GM19023 (cell line): ENCODE results near the gene PLCXD3.
"Not testable (repeated sequence)": the region's sequence is repeated elsewhere in the genome, so short reads cannot be mapped to it uniquely, and the experiment has no call there.

Experiments used
- ATAC-seq: cut with Tn5 transposase; IDR thresholded peaks from one replicate; pipeline ENCODE4 v1.9.1; 2021; ENCODE audit warnings: mild to moderate bottlenecking, moderate library complexity; ENCODE audit not compliant: unreplicated experiment

PLCXD3 gene

DNA sequence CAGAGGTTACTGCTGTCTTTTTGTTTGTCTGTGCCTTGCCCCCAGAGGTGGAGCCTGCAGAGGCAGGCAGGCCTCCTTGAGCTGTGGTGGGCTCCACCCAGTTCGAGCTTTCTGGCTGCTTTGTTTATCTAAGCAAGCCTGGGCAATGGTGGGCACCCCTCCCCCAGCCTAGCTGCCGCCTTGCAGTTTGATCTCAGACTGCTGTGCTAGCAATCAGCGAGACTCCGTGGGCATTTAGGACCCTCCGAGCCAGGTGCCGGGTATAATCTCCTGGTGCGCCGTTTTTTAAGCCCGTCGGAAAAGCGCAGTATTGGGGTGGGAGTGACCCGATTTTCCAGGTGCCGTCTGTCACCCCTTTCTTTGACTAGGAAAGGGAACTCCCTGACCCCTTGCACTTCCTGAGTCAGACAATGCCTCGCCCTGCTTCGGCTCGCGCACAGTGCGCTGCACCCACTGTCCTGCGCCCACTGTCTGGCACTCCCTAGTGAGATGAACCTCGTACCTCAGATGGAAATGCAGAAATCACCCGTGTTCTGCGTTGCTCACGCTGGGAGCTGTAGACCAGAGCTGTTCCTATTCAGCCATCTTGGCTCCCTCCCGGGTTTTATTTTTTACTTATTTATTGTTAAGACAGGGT, 16.8 kb downstream of the PLCXD3 start:
- not testable (repeated sequence) for ATAC-seq

DNA sequence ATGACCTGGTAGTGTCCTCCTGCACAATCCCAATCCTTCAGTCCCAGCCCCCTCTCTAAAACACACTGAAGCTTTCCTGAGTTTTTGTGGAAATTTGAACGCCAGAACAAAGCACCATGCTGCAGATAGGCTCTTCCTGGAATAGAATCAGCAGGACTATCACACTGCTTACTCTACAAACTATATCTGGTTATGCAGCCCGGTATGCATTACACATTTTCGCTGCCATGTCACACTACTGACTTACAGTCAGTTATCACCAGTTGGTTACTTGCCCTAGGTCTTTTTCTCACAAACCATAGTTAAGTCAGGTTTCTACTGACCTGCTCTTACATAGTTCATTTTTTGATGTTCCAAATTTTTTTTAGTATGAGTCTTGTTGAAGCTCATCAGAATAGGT, 24.9 kb downstream of the PLCXD3 start:
- no peak for ATAC-seq

DNA sequence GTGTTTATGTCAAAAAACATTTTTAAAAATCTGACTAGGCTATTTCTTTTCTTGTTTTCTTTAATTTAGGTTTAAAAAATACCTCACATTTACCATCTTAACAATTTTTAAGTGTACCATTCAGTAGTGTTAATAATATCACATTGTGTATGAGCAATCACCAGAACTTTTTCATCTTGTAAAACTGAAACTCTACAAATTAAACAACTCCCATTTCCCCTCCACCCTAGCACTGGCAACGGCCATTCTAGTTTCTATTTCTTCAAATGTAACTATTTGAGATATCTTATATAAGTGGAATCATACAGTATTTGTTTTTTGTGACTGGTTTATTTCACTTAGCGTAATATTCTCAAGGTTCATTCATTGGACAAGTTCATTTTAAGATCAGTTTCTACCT, 27.7 kb downstream of the PLCXD3 start:
- ATAC-seq: no peak

DNA sequence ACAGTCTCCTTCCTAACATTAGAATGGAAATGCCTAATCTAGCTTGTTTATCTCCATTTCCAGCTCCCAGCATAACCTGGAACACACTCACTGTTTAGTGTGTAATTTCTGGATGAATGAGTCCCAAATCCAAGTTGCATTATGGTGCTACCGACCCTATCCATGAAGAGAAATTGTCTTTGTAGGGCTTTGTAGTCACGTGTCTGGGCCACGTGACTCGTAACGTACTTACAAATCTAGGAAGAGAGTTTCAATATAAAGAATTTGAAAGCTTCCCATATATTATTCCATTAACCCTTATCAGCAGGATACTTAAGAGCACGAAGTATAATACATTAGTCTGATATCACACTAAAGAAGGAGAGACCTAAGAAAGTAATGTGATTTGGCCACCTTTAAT, 28.2 kb downstream of the PLCXD3 start:
- ATAC-seq: no peak

DNA sequence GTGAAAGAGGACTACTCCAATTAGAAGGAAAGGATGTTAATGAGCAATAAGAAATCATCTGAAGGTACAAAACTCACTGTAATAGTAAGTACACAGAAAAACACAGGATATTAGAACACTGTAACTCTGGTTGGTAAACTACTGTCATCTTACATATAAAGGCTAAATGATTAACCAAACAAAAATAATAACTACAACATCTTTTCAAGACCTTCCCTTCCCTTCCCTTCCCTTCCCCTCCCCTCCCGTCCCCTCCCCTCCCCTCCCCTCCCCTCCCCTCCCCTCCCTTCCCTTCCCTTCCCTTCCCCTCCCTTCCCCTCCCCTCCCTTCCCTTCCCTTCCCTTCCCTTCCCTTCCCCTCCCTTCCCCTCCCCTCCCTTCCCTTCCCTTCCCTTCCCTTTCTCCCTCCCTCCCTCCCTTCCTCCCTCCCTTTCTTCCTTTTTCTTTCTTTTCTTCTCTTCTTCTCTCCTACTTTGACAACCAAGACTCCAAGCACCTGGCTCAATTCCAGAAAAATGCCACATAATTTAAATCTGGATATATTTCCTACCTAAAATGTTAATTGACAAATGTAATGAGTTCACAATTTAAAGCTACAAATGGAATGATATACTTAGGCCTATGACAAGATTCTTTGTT, 38.7 kb downstream of the PLCXD3 start:
- not testable (repeated sequence) for ATAC-seq

DNA sequence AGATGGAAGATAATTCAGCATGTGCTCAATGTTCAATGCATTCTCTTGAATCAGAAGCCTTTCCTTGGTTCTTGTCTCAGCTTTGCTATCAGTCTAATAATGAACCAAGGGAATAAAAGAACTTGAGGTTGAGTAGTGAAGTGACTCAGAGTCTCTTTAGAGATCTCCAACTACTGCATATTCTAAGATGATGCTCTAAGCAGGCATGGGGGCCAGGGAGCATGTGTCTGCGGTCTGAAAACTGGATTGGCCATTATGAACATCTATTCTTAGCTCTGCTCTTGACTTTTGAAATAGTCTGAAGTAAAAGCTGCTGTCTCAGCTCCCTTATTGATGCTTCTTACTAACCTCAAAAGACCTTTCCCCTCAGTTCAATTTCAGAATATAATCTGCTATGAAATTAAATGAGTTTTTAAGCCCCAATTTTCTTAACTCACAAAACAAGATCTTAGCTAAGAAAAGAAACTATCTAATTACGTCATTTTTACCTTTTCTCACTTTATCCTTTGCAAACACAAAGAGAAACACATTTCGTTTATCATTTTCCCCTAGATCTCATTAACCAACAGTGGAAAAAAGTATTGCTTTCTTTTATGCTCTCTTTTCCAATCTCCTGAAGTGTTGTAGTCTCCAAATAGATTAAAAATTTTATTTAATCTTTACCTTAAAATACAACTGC, 44.8 kb downstream of the PLCXD3 start:
- ATAC-seq: no peak

DNA sequence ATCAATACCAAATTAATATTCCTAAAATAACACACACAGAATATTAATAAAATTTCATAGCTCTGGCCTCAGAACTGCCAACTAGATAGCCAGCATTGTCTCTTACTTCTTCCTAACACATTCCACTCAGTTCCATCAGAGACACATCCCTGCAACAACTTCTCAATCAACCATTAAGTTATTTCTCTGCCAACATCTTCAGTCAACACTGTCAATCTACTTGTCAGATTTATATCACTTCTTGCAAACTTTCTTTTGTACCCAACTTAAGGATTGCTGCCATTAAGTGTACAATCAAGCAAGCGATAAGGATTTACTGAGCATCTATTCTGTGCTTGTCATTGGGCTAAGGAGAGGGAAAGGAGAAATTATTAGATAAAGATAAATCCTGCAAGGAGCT, 50.8 kb downstream of the PLCXD3 start:
- no peak for ATAC-seq

DNA sequence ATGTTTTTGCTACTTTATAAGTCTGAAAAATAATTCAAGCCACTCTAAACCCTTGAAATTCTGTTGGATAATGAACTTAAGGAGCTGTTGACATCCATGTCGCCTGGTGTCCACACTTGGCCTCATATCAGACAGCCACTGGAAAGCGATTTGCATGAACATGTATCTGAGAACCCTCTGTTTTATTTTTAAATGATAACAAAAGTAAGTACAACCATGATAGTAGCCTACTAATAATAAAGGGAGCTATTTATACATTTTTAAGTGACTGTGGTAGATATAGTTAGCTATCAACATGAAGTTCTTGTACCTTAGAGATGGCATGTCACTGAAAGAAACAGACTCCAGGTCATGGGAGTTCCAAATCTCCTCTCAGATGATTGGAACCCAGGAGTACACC, 53.3 kb downstream of the PLCXD3 start:
- ATAC-seq: no peak

DNA sequence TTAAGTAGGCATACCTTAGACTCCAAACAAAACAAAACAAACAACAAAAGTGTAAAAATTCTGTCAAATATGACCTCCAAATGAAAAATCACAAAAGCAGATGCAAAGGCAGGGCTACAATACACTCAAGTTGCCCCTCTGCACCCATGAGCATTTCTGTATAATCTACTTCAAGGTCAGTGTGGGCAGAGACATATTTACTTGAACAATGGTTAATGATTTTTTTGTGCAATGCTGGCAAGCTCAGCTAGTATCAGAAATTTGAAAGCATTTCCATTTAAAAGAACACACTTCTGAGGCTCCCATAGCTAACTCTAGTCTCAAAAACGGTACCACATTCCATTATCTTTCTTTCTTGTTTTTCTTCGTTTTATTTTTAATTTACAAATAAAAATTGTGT, 57.9 kb downstream of the PLCXD3 start:
- ATAC-seq: no peak

DNA sequence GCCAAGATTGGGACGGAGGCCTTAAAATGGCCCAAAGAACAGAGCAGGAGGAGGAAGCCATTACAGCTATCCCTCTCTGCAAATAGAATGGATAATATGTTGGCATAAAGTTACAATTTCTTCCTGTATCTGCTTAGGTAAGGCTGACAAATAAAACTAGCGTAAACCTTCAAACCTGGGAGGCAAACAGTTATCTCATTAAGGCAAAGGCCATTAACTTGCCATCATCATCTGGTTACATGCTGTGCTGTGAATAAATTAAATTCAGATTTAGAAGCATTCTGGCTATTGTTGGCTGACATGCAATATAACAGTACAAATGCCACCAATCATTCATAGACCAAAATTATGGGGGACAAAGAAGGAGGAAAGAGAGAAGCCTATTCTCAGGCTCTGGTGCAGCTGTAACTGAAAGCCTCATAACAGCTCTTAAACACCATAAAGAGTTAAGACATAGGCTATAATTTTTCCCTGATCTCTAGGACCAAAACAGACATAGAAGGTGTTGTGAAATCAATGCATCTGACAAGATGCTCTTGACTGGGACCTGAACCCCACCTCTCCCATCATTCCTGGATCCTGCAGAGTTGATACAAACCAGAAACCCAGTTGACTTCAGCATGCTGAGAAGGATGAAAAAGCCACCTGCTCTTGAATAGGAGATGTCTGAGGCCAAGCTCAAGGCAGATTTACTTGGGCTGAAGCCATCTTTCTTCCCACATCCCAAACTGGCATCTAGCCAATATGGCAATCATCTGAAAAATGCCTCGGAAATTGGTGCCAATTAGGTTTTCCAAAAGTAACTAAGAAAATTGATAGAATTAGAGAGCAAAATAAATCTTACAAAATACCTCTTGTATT, 62.5 kb downstream of the PLCXD3 start:
- ATAC-seq: no peak

DNA sequence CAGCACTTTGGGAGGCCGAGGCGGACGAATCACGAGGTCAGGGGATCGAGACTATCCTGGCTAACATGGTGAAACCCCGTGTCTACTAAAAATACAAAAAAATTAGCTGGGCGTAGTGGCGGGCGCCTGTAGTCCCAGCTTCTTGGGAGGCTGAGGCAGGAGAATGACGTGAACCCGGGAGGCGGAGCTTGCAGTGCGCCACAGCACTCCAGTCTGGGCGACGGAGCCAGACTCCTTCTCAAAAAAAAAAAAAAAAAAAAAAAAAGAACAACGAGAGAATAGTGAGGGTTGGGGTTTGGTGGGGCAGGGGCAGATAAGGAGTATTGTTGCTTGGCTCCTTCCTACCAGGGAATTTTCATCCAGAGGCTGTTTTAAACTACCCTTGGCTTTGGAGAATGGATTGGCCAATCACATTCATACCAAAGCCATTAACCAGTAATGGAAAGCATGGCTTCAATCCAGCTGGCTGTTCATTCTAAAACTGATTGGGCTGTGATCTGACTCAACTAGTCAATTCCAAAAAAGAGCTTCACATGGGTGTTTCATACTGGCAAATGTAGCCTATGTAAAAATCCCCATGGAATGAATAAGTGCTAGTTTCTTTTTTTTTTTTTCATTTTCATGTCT, 64.4 kb downstream of the PLCXD3 start:
- no peak for ATAC-seq

DNA sequence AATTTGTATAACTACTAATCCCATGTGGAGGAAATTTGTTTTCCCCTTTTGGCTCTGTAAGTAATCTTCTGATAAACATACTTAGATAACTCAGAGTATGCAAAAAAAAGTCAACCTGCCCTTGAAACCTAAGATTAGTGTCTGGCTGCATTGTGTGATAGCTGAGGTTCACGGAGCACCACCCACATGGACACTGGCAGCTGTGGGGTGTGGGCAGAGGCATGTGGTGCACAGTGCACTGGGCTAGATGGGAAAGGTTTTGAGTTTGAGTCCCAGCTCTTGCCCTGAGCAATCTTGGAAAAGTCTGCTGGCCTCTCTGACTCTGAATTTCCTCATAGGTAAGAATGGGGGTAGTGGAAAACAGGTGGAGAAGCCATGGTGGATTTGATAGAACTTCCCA, 75.1 kb downstream of the PLCXD3 start:
- no peak for ATAC-seq

DNA sequence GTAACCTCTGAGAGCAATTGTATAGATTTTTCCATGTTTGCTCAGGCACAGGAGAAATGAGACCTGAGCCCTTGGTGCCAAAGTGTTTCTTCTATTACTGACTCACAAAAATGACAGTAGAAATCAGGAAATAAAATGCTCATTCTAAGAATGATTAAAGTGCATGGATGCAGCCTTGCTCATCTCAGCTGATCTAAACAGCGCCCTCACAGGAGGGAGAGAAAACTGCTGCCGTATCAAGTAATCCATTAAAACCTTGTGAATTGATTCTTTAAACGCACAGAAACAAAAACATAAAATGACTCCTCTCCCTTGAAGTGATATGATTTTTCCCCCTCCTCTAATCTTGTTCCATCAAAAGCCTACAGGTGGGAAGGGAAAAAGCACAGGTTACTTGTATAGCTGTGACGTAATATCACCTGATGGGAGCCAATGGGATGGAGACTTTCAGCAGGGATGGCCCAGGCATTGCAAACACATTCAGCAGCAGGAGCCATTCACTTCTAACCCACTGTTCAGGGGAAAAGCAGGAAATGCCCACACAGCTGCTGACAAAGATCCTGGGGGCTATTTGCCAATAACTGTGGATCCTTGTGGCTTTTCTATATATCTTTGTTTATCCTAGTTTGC, 76.7 kb downstream of the PLCXD3 start:
- no peak for ATAC-seq

DNA sequence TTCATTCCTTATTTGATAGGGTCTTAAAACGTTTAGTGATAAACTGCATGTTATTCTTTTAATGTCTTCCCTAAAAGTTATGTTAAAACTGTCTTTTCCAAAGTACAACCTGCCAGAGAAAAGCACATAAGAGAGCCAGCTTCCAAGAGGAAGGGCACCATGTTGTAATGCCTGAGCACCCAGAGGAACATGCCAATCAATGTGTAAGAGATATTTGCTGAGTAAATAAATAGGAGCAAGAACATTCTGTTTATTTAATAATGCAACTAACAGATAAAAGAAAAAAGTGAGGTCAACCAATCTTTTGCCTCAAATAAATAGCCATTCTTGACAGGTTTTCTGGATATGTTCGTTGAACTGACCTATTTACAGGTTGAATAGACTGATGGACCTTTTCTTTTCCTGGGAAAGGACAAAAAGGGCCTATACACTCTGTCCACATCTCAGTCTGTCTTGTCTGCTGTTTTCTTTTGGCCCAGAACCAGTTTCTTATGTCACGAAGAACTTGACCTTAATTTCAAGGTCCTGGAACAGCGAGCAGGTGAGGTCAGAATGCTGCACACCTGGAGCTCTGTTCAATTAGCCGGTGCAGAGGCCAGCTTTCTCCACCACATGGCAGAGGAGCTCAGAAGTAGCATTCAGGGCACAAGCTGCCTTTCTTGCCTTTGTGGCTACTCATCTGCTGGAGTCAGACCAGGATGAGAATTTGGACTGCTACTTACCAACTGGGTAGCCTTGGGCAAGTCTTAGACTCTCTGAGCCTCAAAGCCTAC, 77.7 kb downstream of the PLCXD3 start:
- no peak for ATAC-seq

DNA sequence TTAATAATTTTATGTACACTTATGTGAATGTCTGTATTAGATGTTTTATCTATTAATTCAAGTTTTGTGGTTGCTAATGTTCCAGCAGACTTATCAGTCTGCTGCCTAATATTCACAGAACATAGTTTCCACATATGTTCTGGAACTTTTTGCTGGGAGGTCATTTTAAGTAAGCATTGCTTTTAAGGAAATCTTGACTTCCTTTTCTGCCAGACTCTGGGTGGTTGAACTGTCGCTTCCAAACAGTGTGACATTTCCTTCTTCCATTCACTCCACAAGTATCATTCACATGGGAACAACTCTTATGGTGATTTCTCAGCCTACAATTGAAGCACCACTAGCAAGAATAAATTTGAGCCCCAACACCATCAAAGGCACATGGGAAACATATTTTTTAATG, 82.9 kb downstream of the PLCXD3 start:
- ATAC-seq: no peak

DNA sequence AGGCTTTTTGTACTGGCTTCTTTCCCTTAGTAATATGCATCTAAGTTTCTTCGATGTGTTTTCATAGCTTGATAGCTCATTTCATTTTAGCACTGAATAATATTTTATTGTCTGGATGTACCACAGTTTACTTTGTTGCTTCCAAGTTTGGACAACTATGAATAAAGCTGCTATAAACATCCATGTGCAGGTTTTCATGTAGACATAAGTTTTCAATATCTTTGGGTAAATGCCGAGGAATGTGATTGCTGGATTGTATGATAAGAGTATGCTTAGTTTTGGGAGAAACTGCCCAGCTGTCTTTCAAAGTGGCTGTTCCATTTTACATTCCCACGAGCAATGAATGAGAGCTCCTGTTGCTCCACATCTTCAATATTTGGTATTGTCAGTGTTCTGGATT, 84.7 kb downstream of the PLCXD3 start:
- ATAC-seq: no peak

DNA sequence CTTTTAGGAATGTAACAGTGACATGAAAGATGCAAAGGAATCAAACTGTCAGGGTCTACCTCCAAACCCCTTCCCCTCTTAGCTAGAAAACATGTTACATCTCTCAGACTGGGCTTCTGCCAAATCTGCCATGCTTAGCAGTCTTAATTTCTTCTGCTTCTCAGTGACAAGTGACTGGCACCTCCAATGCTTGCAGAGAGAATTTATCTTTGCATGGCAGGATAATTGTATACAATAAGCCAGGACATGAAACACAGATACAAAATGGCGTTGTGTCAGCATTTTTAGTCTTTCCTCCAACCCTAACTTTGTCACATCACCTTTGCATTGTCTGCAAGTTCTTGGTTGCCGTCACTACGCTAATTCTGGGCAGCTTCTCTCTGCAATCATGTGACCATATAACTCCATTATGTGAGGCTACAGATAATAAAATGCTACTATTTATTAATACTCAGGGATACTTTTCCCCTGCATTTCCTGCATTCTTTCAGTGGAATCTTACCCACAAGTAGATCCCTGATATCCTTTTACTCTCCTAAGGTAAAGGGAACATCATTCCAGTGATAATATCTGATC, 89.8 kb downstream of the PLCXD3 start:
- ATAC-seq: no peak

DNA sequence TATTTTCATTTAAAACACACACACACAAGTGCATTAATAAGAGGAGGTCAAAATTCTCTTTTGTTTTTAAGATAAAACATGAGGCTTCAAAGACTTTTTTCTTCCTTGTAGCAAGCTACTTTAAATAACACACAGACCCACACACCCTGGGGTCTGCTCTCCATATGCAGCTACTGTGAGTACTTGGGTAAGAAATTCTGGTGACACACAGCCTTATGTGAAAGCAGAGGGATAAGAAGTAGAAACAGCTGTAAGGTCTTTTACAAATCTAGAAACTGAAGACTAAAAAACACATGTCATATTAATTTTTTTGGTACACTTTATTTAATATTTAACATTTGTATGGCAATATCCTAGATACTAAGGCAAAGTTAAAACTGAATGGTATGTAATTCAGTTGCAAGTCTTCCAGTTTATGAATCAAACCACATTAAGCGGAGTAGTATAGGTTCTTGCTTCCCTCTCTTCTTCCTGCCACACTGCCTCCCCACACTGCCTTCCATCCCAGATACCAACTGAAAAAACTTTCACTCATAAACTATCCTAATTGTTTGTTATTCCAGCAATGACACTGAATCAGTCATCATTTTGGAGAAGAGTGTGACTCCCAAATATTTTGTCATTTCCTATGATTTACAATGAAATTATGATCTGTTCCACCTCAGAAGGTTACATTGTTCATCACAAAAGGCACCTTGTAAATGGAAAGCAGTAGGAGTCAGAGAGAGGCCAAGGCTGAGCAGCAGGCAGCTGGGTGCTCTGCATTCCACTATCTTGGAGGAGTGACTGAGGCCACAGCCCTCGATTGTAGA, 92.0 kb downstream of the PLCXD3 start:
- no peak for ATAC-seq

DNA sequence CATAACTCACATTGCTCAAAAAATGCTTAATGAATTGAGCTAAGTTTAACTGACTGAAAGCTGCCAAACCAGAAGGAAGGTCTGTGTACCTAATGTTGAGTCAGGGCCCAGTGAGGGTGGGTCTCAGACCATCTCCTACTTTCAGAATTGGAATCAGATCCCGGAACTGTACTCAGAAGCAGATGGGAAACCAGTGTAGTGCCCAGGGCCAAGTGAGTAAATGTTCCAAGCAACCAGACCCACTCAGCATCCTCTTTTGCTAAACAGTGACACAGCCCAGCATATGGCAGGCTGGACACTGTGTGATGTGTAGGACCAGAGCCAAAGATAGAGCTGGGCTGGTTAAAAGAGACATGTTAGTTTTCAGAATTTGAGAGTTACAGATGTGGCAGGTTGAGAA, 94.1 kb downstream of the PLCXD3 start:
- no peak for ATAC-seq
